HG03108 (cell line): ENCODE data around the gene RRM1.
A peak's percentile ranks its signal among the peaks of the same experiment; 100 is the strongest.

ENCODE experiments used
- ATAC-seq: cut with Tn5 transposase; IDR thresholded peaks from one replicate; pipeline ENCODE4 v1.9.1; 2021; ENCODE audit warnings: moderate library complexity; ENCODE audit not compliant: unreplicated experiment

RRM1 gene

GRCh38 chr11:4185561-4185960 is 91.0 kb downstream of the RRM1 start:
- ATAC-seq, result no peak

GRCh38 chr11:4186464-4187054 is 92.0 kb downstream of the RRM1 start:
- no peak for ATAC-seq

- peak; percentile 96 for ATAC-seq
These were observed 92.7 kb downstream of the RRM1 start for GRCh38 chr11:4187055-4187988.
